Measurements from ENCODE around the gene PRKD1.
"Not testable (repeated sequence)": the region's sequence is repeated elsewhere in the genome, so short reads cannot be mapped to it uniquely, and the experiment has no call there.

Gene PRKD1

DNA sequence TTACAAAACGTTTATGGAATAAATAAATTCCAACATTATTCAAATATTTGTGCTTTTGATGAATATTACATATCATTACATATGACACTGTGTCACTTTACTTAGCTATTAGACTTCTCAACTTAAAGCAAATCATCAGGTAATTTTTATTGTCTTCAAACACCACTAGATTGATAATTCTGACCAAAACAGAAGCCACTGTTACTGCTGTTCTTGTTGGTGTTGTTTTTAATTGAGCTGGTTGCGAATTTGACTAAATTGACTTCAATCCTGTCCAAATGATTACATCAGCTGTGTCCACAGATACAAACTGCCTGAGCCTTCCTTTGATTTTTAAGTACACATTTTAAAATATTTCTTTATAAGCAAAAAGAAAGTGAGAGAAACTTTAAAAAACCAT lies 29.2 kb downstream of the PRKD1 start:
- FAIRE-seq: no peak

DNA sequence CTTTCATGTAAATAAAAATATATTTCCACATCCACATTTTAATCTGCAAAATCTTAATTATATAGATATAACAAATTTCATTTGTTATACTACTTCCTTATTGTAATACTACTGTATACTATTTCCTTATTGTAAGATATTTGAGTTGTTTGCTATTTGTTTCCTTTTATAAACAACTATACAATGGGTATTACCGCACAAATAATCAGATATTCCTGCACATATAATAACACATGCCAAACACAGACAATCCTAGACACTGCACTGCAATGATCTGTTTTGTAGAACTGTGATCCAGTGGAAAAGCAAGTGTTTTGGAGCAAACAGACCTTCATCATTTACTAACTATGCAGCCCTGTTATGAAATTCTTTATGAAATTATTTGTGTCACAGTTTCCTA lies 30.5 kb downstream of the PRKD1 start:
- FAIRE-seq: no peak

DNA sequence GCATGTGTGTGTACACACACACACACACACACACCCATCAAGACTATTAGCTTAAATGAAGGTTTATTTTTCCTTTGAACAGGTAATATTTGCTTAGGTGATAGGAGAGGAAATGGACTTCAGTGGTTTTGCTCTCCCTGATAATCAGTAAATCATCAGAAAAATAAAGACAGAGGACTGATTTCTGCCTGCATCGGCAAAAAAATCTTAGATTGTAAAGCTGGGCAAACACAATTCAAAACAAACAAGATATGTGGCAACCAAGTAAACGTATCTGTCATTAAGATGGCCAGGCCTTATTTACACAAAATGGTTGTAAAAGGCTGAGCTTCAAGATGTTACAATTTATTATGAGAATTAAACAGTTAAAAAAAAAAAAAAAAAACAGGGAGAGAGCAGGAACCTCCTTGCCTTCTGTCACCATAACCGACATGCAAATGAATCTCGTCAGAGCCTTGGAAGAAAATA lies 31.3 kb downstream of the PRKD1 start:
- FAIRE-seq: no peak

DNA sequence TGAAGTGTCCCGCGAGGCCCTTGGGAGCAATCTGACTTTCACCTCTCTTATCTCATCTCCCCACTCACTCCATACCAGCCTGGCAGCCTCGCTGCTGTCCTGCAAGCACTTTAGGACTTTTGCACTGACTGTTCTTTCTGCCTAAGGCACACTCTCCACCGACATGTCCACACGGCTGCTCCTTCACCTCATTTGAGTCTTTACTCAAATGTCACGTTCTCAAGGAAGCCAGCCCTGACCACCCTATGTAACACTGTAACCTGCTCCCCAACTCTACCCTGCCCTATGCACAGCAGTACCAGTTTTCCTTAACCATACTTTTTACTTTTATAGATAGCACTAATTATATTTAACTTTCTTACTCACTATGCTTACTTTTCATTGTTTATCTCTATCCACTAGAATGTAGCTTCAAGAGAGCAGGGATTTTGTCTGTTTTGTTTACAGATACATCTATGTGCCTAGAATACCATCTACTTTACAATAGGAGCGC lies 32.0 kb downstream of the PRKD1 start:
- FAIRE-seq: no peak

DNA sequence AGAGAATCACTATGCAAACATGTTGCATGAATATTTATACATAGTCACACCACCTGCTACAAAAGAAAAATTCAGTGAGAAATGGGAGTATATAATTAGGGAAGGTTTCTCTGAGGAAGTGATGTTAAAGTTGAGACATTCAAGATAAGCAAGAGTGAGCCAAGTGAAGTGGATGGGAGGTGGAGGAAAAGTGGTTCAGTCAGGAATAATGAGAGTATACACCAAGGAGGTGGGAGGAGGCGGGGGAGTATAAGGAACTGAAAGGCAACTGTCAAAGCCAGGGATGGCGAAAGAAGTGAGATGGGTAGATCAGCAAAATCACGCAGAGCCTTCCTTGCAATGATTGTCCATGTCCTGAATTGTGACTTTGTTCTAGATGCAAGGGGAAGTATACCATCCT lies 33.7 kb downstream of the PRKD1 start:
- no peak for FAIRE-seq

DNA sequence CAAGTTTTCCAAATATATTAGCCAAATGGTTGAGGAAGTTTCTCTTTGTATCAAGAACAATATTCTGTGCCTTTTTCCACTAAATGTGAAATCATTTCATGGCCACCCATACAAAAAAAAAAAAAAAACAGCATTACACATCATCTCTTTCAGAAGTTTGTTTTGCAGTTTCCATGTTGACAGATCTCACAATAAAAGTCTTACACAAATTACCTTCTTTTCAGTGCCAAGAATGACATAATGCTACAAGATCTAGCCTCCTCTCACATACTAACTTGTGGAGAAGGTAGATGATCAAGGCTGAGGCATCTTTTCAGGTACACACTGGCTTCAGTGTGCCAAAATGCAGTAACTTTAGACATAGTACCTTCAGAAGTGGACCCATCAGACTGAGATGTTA lies 35.3 kb downstream of the PRKD1 start:
- FAIRE-seq: no peak

DNA sequence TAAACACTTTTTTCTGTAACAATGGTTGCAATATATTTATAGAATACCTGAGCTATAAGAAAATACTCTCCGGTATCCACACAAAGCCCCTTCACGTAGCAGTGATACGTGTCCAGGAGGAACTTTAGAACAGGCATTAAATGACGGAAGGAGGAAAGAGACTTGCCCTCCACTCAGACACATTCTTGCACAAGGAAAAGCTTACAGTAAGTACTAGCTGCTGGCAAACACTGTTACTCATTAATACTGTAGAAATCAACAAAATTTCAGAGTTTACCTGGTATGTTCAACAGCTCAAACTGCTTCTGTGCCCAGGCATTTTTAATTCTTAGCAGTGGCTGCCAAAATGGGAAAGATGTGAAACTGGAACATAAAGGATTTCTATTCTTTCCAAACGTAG lies 41.7 kb downstream of the PRKD1 start:
- FAIRE-seq: no peak

DNA sequence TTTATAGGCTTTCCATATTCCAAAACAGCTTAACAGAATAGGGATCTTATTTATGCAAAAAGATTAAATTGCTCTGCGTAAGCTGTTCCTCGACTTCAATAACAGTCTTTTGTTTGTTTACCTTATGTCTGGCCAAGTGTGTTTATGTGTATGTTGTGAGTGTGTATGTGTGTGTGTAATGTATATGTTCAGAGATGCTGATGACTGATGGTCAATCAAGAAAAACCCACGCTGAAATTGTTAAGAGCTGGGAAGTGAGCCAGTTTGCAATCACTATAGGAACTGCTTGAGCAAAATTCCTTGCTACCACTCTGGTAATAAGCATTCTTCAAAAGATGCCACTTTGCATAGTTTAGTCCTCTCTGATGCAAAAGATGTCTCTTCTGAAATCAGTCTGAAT lies 59.6 kb downstream of the PRKD1 start:
- no peak for FAIRE-seq

DNA sequence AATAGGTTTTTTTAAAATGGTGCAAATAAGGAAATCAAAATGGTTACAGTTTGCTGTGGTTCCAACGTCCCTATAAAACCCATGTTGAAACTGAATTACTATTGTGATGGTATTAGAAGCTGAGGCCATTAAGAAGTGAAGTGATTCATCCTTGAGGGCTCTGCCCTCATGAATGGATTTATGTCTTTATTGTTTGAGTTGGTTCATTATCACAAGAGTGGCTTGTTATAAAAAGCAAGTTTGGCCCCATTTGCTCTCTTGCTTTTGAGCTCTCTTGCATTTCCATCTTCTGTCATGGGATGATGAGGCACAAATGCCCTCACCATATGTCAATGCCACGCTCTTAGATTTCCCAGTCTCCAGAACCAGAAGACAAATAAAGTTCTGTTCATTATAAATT lies 62.3 kb downstream of the PRKD1 start:
- no peak for FAIRE-seq

DNA sequence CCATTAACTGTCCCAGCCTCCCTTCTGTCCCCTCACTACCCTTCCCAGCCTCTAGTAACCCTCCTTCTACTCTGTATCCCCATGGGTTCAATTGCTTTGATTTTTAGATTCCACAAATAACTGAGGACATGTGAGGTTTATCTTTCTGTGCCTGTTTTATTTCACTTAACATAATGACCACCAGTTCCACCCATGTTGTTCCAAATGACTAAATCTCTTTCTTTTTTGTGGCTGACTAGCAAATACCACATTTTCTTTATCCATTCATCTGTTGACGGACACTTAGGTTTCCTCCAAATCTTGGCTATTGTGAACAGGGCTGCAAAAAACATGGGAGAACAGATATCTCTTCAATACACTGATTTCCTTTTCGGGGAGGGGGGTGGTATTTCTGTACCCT lies 65.7 kb downstream of the PRKD1 start:
- no peak for FAIRE-seq

DNA sequence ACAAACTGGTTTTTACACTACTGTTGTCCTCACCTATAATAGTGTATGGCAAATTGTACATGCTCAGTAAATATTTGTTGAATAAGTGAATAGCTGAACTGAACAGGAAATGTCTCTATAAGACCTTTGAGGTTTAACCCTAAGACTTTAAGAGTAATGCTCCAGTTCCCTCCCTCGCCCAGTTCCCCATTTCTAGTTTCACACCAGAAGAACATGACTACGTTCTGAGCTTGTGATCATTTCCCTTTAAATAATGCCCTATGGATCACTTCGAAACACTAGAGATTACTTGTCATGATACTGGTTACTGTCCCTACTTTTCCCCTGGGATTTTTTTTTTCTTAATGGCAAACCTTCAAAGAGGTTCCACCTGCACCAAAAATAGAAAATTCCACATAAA lies 69.3 kb downstream of the PRKD1 start:
- FAIRE-seq: no peak

DNA sequence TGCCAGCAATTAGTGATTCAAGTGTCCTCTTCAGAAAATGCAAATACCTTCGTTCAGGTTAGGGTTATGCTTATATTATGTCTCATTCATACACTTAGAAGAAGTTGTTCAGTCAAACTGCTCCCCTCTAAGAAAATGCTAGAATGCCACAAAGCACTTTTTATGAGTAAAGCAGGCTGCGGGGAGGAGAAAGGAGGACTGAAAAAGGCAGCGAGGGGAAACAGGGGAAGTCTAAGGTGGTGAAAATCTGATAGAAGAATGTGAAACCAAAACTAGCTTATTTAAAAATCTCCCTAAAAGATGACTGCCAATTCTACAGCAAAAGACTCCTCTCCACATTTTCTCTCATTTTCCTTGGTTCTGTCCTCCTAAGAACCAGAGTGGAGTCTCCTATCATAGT lies 70.1 kb downstream of the PRKD1 start:
- no peak for FAIRE-seq

DNA sequence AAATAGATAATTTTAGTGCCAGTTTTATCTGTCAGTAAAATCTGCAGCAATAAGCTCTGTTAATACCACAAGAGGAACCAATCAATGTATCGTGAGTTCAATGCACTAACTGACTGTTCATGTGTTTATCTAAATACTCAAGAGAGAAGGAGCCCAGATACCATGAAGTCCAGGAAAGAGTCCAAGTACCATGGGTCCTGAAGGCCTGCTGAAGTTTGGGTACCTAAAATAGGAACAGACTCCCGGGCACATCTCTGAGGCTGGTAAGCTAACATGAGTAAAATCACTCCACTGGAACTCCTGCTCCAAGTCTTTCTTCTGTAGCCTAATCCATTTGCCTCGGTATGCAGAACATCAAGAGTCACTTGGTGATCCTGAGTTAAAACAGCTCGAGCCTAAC lies 71.1 kb downstream of the PRKD1 start:
- no peak for FAIRE-seq

DNA sequence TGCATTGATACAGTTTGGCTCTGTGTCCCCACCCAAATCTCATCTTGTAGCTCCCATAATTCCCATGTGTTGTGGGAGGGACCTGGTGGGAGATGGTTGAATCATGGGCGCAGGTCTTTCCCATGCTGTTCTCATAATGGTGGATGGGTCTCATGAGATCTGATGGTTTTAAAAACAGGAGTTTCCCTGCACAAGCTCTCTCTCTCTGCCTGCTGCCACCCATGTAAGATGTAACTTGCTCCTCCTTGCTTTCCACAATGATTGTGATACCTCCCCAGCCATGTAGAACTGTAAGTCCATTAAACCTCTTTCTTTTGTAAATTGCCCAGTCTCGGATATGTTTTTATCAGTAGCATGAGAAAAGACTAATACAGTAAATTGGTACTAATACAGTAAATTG lies 74.0 kb downstream of the PRKD1 start:
- FAIRE-seq: not testable (repeated sequence)

DNA sequence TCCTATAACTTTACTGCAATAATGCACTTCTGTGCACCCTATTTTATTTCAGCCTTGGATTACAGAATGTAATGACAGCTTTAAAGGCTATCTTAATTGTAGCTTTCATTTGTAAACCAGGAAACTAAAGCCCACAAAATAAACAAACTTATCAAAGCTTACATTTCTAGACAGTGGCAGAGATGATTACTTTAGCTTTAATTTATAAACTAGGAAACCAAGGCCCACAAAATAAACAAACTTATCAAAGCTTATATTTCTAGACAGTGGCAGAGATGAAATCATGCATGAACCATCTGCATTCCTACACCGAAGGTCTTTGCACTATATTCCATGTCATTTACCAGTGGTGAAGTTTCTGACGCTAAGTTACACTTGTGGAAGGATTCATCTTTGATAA lies 74.4 kb downstream of the PRKD1 start:
- no peak for FAIRE-seq

DNA sequence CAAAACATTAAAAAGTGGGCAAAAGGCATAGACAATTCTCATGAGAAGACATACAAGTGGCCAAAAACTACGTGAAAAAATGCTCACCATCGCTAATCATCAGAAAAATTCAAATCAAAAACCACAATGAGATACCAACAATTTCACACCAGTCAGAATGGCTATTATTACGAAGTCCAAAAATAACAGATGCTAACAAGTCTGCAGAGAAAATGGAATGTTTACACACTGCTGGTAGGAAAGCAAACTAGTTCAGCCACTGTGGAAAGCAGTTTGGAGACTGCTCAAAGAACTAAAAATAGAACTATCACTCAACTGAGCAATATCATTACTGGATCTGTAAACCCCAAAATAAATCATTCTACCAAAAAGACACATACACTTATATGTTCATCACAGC lies 76.2 kb downstream of the PRKD1 start:
- FAIRE-seq: no peak

DNA sequence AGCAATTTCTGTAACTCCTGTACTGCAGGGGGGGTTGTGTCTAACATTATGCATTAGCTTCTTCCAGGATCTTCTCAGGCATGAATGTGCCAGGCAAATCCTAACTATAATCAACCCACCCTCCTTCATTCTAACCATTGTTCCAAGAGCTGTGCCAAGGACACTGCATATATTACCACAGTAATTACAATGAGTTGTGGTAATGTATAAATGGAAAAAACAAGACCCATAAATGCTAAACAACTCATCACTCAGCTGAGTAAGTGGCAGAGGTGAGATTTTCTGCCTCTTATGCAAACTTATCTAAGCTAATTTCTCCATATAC lies 80.6 kb downstream of the PRKD1 start:
- no peak for FAIRE-seq

DNA sequence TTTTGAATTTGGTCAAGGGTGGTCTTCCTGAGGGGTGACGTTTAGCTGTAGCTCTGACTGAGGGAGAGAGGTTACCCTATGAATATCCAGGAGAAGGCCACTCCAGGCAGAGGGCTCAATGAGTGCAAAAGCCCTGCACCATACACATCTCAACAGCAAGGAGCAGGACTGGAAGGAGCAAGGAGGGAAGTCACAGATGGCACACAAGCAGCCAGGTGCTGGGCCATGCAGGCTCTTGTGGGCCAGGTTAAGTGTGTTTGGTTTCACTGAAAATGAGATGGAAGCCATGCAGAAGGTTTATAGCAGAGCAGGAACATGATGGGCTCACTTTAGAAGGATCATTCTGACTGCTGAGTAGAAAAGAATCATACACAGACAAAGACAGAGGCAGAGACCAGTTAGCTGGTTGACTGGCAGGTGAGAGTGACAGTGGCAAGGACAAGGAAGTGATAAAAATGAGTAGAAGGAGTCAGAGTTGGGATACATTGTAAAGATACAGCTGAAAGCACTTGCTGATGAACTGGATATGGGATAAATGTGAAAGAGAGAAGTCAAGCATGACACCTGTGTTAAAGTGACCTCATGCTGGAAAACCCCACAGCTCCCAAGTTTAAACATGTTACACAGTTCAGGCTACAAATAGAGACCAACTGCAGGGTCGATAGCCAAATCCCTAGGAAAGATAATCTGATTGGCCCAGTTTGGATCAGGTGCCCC lies 81.2 kb downstream of the PRKD1 start:
- no peak for FAIRE-seq

DNA sequence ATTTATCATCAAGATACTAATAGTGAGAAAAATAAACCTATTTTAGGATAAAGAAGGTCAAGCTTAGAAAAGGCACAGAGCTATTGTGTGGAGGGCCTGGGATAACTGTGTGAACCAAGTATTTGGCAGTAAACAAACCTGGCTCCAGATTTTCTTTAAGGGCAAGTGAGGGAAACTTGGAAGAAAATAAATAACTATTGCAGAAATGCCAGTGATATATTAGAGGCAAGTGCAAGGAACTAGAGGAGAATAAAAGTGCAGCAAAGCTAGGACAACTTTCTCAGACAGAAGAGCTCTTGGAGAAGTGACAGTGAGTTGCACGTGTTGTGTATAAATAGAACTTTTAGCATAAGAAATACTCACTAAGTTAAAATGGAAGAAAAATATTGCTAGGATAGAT lies 83.7 kb downstream of the PRKD1 start:
- no peak for FAIRE-seq

DNA sequence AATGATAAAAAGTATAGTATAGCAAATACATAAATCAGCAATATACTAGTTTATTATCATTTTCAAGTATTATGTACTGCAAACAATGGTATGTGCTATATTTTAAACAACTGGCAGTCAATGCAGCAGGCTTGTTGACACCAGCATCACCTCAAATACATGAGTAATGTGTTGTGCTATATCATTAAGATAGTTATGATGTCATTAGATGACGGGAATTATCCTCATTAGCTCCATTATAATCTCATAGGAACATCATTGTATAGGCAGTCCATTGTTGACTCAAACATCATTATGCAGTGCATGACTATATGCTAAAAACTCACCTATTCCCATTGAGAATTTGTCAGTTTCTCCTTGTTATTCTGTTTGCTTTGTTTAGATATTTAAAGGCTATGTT lies 85.4 kb downstream of the PRKD1 start:
- FAIRE-seq: no peak

DNA sequence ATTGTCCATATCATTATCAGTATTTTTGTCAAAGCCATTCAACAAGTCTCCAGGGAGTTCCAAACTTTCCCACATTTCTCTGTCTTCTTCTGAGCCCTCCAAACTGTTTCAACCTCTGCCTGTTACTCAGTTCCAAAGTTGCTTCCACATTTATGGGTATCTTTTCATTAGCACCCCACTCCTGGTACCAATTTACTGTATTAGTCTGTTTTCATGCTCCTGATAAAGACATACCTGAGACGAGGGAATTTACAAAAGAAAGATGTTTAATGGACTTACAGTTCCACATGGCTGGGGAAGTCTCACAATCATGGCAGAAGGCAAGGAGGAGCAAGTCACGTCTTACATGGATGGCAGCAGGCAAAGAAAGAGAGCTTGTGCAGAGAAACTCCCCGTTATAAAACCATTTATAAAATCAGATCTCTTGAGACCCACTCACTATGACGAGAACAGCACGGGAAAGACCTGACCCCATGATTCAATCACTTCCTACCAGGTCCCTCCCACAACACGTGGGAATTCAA lies 87.2 kb downstream of the PRKD1 start:
- not testable (repeated sequence) for FAIRE-seq

DNA sequence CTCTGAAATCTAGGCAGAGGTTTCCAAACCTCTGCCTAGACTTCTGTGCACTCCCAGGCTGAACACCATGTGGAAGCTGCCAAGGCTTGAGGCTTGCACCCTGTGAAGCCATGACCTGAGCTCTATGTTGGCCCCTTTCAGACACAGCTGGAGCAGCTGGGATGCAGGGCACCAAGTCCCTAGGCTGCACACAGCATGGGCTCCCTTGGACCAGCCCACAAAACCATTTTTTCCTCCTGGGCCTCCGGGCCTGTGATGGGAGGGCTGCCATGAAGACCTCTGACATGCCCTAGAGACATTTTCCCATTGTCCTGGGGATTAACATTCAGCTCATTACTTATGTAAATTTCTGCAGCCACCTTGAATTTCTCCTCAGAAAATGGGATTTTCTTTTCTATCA lies 88.0 kb downstream of the PRKD1 start:
- not testable (repeated sequence) for FAIRE-seq

DNA sequence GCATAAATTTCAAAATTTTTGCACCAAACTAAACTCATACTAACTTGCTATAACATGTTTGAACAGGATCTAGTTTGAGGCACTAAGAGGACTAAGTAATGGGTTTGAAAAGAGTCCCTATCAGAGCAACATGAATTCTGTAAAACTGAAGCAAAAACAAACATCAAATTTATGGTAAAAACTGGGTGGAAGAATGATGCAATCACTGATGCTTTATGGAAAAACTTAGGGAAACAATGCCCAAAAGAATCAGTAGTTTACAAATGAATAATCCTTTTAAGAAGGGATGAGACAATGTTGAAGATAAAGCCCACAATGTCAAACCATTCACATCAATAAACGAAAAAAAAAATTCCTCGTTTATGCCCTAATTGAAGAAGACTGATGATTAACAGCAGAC lies 88.9 kb downstream of the PRKD1 start:
- FAIRE-seq: no peak

DNA sequence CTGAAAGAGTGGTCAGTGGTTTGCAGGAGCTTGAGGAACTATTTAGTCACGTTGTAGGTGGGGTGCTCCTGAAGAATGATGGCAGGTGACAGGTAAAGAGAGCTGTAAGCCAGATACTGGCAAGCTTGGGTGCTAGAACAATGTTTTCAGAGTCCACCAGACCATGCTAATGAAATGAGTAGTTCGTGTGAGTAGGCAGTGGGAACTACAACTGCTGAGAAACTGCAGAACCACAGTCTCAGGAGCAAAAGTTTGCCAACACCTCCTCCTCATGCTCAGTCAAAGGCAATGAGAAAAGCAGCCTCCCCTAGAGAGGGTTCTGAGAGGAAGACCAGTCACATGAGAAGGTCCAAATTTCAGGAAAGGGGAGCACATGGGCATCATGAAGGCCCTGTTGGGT lies 91.3 kb downstream of the PRKD1 start:
- FAIRE-seq: no peak

DNA sequence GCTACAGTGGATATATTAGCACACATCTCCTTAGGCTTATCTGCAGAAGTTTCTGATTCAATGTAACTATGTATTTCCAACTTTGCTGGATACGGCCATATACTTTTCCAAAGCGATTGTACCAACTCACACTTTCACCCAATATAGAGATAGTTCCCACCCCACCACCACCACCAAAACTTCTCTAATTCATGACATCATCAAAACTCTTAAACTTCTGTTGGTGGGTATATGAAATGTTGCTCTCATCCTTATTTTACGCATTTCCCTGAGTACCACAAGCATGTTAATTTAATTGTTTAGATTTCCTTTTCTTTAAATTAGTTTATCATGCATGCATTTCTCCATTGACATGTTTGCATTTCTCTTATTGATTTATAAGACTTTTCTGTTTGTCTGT lies 95.6 kb downstream of the PRKD1 start:
- FAIRE-seq: no peak

Data from A204.1 (cell line).